ENCODE data around the gene SFTA2. TPM values are rescaled to one million over a fixed set of nuclear protein-coding genes. Genes with fewer than 3 reads are reported as not detected.
A peak's percentile ranks its signal among the peaks of the same experiment; 100 is the strongest.

The SFTA2 gene
- total RNA-seq, 1 experiment from 2014 or later = not detected

DNA sequence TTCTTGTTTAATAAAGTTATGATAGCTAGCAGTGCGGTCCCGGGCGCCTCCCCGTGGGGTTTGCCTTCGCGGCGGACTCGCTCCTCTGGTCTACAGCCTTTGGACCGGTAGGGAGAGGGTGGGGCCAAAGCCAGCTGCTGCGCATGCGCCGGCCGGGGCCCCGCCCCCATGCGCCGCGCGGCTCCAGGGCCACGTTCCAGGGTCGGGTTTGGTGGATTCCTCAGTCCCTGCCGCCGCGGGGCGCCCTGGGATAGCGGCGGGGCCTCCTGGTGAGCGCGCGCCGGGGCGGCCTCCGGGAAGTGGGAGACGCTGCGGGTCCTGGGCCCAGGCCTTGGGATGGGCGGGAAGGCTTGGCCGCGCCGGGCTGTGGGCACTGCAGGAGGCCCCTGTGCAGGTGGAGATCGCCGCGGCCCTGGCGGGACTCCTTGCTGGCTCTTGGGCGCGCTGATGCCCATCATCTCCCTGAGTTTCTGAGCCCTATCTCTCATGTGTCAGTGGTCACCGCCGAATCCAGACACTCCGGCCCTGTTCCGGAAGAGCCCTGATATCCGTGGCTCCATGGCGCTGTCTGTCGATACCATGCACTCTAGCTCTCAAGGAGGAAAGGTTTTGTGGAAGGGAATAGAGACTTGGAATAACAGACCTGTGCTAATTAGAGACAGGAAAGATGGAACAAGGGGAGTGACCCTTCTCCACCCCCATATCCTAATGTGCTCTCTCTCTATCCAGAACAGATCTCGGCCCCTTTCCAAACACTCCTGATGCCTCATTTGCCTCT lies 17.7 kb downstream of the SFTA2 start, which contains the start of gene VARS2:
Gene VARS2 (plus strand): TSS at position 163 of the 778 bp plus-strand sequence. CDS start 599 bp downstream, at position 762.
- Histone ChIP-seq H3K18ac (ENCODE audit: insufficient read length, low read depth, low read length) (no peak within 1 kb of the TSS), H3K9me3 (ENCODE audit: control insufficient read depth, low read depth, low read length) (no peaks in the 10 kb centered on the region), H4K91ac (ENCODE audit: insufficient read length, low read depth, low read length) (no peak within 1 kb of the TSS), H2AFZ (ENCODE audit: low read length) (no peak within 1 kb of the TSS), H2BK12ac (ENCODE audit: insufficient read length, low read depth, low read length) (no peak within 1 kb of the TSS), H3K4ac (ENCODE audit: low read depth, low read length) (no peak within 1 kb of the TSS), H2AK5ac (ENCODE audit: insufficient read length, low read length) (no peak within 1 kb of the TSS), H4K5ac (ENCODE audit: insufficient read length, low read depth, low read length) (no peak within 1 kb of the TSS), H3T11ph (ENCODE audit: low read length) (no peak within 1 kb of the TSS), H3K4me2 (ENCODE audit: insufficient read depth, insufficient read length, low read length) (peak within 1 kb of the TSS; percentile 78), H4K8ac (replicated peaks; ENCODE audit: insufficient read length, low read depth, low read length) (no peak within 1 kb of the TSS), H3K9ac (ENCODE audit: extremely low read depth, insufficient read length, low read length) (peak within 1 kb of the TSS; percentile 28), H3K56ac (ENCODE audit: insufficient read length, low read depth, low read length) (no peak within 1 kb of the TSS), H3K4me1 (ENCODE audit: insufficient read depth, low read length) (no peaks in the 10 kb centered on the region), H3K79me1 (ENCODE audit: insufficient read depth, low read depth, low read length, poor library complexity, severe bottlenecking) (no peaks in the 10 kb centered on the region), H3K23me2 (ENCODE audit: insufficient read length, low read depth, low read length, poor library complexity, severe bottlenecking) (peaks cover 10% of the 10 kb centered on the region), H3K27ac (ENCODE audit: insufficient read length, low read depth, low read length) (no peak within 1 kb of the TSS), H2BK5ac (ENCODE audit: insufficient read length, low read length) (no peak within 1 kb of the TSS), H4K20me1 (ENCODE audit: control insufficient read depth, insufficient read depth, insufficient read length) (no peaks in the 10 kb centered on the region), H2BK15ac (ENCODE audit: low read depth, low read length) (no peak within 1 kb of the TSS), H3K79me2 (ENCODE audit: insufficient read depth, low read length) (no peaks in the 10 kb centered on the region), H3K23ac (ENCODE audit: insufficient read length, low read depth, low read length) (no peak within 1 kb of the TSS), H3K14ac (ENCODE audit: insufficient read depth, low read length) (peak within 1 kb of the TSS; percentile 42; the same call in 1 of the 2 replicates), H2BK20ac (ENCODE audit: low read depth, low read length, poor library complexity, severe bottlenecking) (no peak within 1 kb of the TSS), H2BK120ac (ENCODE audit: low read depth, low read length, poor library complexity, severe bottlenecking) (no peak within 1 kb of the TSS), H3K27me3 (ENCODE audit: insufficient read depth, low read length) (no peaks in the 10 kb centered on the region)
- Mint-ChIP-seq H3K4me1 (peaks cover 22 to 26% of the 10 kb centered on the region in 2 experiments), H3K36me3 (ENCODE audit: insufficient read depth in 1 of 3, low read depth in 3 of 3) (peaks cover 38 to 75% (median 75%) of the 10 kb centered on the region in 3 experiments), H3K4me3 (peak within 1 kb of the TSS; percentile 82 to 93), H3K27me3 (ENCODE audit: low read depth) (no peaks in the 10 kb centered on the region; the same call in none of the 2 replicates), H3K27ac (peak within 1 kb of the TSS; percentile 26 to 89 (median 53); a peak in 6 of 7 replicates), H3K9me3 (no peaks in the 10 kb centered on the region)
- TF ChIP-seq, protein P1, sequence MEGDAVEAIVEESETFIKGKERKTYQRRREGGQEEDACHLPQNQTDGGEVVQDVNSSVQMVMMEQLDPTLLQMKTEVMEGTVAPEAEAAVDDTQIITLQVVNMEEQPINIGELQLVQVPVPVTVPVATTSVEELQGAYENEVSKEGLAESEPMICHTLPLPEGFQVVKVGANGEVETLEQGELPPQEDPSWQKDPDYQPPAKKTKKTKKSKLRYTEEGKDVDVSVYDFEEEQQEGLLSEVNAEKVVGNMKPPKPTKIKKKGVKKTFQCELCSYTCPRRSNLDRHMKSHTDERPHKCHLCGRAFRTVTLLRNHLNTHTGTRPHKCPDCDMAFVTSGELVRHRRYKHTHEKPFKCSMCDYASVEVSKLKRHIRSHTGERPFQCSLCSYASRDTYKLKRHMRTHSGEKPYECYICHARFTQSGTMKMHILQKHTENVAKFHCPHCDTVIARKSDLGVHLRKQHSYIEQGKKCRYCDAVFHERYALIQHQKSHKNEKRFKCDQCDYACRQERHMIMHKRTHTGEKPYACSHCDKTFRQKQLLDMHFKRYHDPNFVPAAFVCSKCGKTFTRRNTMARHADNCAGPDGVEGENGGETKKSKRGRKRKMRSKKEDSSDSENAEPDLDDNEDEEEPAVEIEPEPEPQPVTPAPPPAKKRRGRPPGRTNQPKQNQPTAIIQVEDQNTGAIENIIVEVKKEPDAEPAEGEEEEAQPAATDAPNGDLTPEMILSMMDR (conservative IDR thresholded peaks at IDR 0.05) = no peak
- peak; percentile 89 for DNase-seq
- WGBS (ENCODE audit: extremely low coverage, insufficient read length, low lambda C conversion rate) = no CpG with 5 or more reads among the region's 52 CpGs

Measured in H9 (cell line).